DMS114 treated with DMSO at 0.1 percent for 48 hours (cell line): ENCODE measurements around the gene ISG20L2.

Source experiments
- DNase-seq: peaks from one replicate; lab custom pipeline; 2025; ENCODE audit not compliant: unreplicated experiment; lab: John Stamatoyannopoulos, UW

ISG20L2 gene

DNA sequence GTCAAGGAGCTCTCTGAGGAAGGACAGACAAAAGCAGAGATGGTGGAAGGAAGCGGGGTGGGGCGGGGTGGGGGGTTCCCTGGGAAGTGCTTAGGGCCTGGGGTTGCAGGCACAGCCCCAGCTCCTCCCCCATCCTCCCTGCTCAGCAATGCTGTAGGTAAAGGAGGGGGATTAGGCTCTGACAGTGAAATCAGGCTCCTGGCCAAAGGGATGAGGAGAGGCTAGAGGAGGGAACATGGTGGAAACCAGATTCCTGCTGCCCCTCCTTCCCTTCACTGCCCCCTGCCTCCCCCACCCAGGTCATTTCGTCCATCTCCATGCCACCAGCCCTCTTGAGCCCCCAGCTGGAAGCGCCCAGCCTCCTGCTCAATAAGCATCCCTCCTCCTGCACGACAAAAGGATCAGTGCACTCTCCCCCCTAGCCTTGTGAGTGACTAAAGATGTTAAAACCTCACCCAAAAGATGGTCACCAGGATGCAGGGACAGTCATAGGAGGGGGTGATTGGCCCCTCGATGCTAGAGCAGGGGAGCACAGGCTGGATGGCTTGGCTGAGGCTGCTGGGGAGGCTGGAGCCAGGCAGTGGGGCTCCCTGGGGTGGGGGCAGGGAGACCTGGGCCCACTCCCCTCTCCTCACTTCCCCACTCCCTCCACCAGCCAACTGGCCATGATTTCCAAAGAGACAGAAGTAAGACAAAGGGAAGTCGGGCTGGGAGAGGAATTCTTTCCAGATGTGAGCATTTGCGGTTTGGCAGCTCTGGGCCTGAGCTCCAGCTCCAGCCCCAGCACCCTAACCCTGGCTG, 20.9 kb downstream of the ISG20L2 start:
- no peak for DNase-seq

DNA sequence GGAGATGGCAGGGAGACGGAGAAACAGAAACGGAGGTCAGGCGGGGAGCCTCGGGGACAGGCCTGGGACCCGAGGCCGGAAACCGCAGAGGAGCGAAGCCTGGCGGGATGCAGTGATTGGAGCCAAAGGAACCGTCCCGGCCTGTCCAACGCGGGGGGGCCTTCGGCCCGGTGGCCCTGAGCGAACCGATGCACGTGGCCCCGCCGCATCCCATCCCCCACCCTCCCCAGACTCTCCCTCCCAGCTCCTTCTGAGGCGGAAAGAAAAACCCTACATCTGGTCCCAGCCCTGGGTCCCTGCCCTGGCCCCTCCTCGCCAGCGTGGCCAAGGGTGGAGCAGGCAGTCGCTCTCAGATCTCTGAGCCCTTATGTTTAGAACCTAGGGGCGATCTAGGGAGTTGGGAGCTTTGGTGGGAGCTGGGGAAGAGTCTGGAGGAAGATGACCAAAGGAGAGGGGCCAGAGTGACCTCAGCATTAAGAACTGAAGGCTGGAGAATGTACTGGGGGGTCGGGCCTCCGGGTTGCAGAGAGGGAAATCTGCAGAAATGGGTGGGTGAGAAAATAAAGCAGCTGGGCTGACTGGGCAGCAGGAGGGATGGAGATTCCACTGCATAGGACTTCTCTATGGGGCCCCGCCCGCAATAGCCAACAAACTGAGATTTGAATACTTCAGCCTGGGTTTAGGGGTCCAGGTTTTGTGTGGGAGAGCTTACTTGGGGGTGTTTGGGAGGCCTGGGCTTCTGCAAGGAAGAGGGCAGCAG, 21.7 kb downstream of the ISG20L2 start:
- DNase-seq = no peak

- peak; percentile 48 for DNase-seq
These were observed 22.5 kb downstream of the ISG20L2 start for GRCh38 chr1:156705918-156706656.

GRCh38 chr1:156705321-156705917, 23.1 kb downstream of the ISG20L2 start, which contains the start of gene CRABP2:
Gene CRABP2 (minus strand): TSS chr1:156705583. CDS start chr1:156705446, 137 bp downstream.
- no peak for DNase-seq

- no peak for DNase-seq
These were observed 23.6 kb downstream of the ISG20L2 start for GRCh38 chr1:156704930-156705320.

DNA sequence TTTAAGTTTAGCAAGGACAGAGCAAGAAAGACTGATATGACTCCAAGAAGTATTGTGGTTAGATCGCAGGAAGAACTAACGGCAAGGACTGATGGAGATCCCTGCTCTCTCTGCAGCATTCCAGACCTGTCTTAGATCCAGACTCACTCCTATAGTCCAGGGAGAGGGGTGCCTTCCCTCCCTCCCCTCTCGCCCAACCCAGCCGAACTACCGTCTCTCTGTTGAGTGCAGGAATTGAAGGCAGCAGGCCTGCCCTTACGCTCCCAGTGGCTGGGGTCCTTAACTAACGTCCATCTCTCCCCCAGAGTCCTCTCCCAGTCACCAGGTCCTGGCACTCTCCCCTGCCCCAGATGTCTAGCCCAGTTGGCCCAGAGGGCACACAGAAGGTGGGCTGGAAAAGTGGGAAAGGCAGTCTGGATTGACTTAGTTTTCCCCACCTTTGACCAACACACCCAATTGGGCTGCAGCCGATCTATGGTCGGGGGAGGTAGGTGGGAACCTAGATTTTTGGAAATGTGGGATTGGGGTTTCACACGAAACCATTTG, 24.3 kb downstream of the ISG20L2 start:
- no peak for DNase-seq

DNA sequence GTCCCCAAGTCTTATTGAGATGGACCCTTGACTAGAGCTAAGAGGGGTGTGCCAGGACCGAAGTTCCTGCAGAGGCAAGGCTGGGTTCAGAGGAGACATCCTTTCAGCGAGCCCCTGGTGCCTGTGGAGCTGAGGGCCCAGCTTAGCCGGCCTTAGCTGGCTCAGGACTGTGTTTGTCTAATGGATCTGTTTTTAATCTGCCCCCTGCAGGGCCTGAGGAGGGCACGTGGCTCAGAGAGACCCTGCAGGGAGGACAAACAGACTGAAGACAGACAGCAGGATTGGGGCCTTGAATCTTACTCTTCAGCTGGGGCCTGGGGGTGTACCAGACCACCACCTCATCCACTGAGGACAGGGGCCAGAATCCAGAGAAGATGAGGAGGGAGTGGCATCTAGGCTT, 24.8 kb downstream of the ISG20L2 start:
- no peak for DNase-seq

DNA sequence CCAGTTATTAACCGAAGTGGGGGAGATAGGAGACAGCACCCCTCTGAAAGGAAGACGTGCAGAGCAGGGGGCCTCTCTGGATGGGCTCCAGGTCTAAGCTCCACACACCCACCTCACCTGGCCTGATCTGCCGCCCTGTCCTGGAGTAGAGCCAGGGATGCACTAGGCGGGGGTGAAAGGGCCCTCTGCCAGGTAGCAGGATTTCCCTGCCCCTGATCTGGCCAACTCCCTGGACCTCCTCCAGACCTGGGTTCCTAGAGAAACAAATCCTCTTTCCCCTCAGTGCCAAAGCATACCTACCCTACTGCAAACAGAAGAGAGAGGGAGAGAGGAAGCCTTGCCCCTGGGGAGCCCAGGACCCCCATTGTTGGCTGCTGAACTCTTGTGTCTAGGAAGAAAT, 25.2 kb downstream of the ISG20L2 start:
- no peak for DNase-seq

GRCh38 chr1:156700736-156701531, 27.6 kb downstream of the ISG20L2 start:
- no peak for DNase-seq

DNA sequence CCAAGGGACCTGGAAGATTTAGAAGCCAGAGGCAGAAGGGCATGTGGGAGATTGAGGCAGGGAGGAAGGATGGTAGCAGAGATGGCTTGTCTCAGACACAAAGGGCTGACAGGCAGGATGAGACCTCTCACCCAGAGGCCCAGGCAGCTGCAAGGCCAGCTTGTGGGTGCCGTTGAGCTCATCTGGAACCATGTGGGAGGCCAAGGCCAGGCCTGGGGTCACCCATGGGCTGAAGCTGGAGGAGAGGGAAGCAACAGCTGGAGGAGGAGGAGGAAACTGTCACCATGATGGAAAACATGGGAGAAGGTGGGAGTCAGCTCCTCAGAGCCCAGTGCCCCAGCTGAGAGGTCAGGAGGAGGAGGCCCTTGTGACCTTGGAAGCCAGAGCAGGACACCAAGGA, 29.6 kb downstream of the ISG20L2 start:
- DNase-seq = no peak

- no peak for DNase-seq
These were observed 31.1 kb downstream of the ISG20L2 start for GRCh38 chr1:156697481-156697880.

GRCh38 chr1:156696755-156697154, 31.8 kb downstream of the ISG20L2 start:
- DNase-seq = no peak

GRCh38 chr1:156694690-156694962, 33.9 kb downstream of the ISG20L2 start:
- no peak for DNase-seq

DNA sequence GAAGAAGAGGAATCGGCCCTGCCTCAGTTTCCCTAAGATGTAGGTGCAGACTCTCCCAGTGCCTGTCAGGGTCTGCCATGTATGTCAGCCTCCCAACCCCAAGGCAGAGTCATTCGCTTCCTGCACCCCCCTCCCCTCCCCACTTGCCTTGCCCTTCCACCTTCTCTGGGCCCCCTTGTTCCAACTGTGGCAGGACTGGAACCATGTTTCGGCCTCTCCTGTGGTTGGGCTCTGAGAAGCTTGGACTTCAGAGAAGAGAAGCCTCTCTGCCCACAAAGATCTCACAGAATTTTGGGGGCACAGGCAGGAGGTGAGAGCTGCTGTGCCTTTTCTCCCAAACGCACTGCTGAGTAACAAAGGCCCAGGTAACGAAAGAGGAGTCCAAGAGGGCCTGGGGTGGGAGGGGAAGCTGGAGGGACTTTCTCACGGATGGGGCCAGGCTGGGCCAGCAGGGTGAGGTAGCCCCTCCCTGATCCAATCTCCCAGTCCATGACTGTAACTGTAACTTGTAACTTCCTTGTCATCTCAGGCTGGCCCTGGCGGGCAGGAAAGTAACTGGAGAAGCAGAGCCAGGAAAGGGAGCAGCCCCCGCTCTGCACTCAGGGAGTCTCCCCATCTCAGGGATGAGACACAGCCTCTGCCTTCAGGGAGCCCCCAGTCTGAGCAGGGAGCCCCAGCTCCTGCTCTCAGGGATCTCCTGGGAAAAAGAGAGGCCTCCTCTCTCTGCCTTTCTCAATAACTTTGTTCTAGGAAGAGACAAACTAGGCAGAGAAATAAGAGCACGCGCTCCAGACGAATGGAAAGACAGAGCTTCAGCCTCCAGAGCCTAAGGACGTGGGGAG, 34.5 kb downstream of the ISG20L2 start:
- no peak for DNase-seq

- DNase-seq = no peak
These were observed 35.4 kb downstream of the ISG20L2 start for GRCh38 chr1:156692925-156693847.

- DNase-seq = no peak
These were observed 36.1 kb downstream of the ISG20L2 start for GRCh38 chr1:156692441-156692924.

- no peak for DNase-seq
These were observed 36.7 kb downstream of the ISG20L2 start for GRCh38 chr1:156691665-156692440.
